Muscle layer of colon (tissue), 2 donors: ENCODE results near the gene MRPS2.
"Not testable (repeated sequence)": the region's sequence is repeated elsewhere in the genome, so short reads cannot be mapped to it uniquely, and the experiment has no call there.

Source experiments
- H3K27ac ChIP-seq: one replicate; pipeline ENCODE4 v1.7.0; 2013; ENCODE audit warnings: low read depth, mild to moderate bottlenecking, low read length, moderate library complexity
- H3K27me3 ChIP-seq, 2 donors: one replicate each; pipeline ENCODE4 v1.7.0; 2013; ENCODE audit warnings: low read length in 2 of 2, mild to moderate bottlenecking in 2 of 2; ENCODE audit not compliant: insufficient read depth in 2 of 2, control insufficient read depth in 1 of 2
- H3K36me3 ChIP-seq: one replicate; pipeline ENCODE4 v1.7.0; 2013; ENCODE audit warnings: mild to moderate bottlenecking, low read length; ENCODE audit not compliant: insufficient read depth
- H3K4me1 ChIP-seq: one replicate; pipeline ENCODE4 v1.7.0; 2013; ENCODE audit warnings: mild to moderate bottlenecking, low read length; ENCODE audit not compliant: insufficient read depth
- H3K4me3 ChIP-seq, 2 donors: one replicate each; pipeline ENCODE4 v1.7.0; 2013; ENCODE audit warnings: low read length in 2 of 2, low read depth in 1 of 2, mild to moderate bottlenecking in 1 of 2, moderate library complexity in 1 of 2
- H3K9ac ChIP-seq: one replicate; pipeline ENCODE4 v1.7.0; 2013; ENCODE audit warnings: low read length
- H3K9me3 ChIP-seq: one replicate; pipeline ENCODE4 v1.7.0; 2013; ENCODE audit warnings: mild to moderate bottlenecking, low read length
- donor health status: abdominal sarcoma.
- donor health status: Adenocarcinoma of cecum.

Gene MRPS2

DNA sequence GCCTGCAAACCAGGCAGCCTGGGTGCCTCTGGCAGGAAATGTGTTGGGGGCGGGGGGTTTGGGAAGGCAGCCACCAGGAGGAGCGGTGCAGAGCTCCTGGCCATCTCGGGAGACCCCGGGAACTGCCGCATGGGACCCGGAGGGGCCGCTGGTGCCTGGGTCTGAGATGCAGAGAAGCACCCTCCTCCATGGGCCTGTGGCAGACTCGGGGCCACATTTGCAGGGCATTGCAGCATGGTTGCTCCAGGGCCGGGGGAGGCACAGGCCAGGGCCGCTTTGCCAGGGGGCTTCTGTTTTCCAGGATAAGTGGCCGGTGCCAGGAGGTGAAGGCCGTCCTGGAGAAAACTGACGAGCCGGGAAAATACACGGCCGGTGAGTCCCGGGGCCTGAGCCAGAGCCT lies 22.4 kb downstream of the MRPS2 start:
- no peaks in the 10 kb centered on the region for H3K4me1 ChIP-seq
- H3K9ac ChIP-seq = no peak overlapping the region
- no peak overlapping the region for H3K4me3 ChIP-seq
- no peak overlapping the region for H3K27ac ChIP-seq
- H3K36me3 ChIP-seq = no peaks in the 10 kb centered on the region
- no peaks in the 10 kb centered on the region for H3K9me3 ChIP-seq
- peaks cover 0 to 25% of the 10 kb centered on the region in 2 donors for H3K27me3 ChIP-seq

DNA sequence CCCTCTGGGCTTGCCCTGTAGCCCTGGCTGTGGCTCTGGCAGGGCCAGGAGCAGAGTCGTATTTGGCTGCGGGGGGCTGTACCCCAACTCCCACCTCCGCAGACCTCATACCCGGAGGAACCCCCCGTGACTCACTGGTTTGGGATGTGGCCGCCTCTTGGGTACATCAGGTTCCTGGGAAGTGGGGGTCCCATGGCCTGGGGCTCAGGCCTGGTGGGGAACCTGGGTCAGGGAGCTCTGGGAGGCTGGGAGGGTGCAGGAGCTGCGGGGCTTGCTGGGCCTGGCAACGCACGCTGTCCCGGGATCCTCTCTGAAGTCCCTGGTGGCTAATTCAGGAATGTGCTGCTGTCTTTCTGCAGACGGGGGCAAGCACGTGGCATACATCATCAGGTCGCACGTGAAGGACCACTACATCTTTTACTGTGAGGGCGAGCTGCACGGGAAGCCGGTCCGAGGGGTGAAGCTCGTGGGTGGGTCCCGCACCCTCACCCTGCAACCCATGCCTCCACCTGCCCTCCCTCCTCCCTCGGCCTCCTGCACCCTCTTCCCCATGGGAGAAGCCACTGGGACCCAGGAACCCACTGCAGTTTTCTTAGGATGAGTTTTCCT lies 23.1 kb downstream of the MRPS2 start:
- H3K9ac ChIP-seq = no peak overlapping the region
- no peak overlapping the region for H3K4me3 ChIP-seq
- no peaks in the 10 kb centered on the region for H3K9me3 ChIP-seq
- H3K36me3 ChIP-seq = no peaks in the 10 kb centered on the region
- no peaks in the 10 kb centered on the region for H3K4me1 ChIP-seq
- no peak overlapping the region for H3K27ac ChIP-seq
- H3K27me3 ChIP-seq = peaks cover 0 to 25% of the 10 kb centered on the region in 2 donors

DNA sequence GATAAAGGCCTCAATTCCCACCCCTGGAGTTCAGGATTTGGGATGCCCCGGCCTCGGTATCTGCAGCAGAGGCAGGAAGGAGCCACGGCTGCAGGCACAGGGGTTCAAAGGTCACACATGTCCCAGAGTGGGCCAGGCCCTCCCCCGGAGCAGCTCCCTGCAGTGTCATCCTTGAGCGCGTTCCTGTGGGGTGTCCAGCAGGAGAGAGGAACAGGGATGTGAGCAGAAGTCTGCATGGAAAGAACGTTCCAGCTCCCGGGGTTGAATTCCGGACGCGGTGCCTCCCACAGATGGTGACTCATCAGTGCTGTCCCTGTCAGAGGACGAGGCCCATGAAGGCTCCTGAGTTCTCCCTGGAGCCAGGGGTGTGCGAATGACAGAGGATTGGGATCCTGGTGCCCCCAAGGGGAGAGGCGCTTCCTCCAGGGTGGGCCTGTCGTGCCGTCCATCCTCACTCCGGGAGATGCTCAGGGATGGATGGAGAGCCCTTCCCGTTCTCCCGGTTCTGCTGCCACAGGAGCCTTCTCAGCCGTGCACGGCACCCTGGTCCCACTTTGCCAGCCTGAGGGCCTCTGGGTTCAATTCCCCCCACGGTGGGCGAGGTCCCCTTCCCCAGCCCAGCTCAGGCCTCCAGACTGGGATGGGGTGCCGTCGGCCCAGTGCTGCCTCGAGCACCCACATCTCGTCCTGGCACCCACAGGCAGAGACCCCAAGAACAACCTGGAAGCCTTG lies 23.8 kb downstream of the MRPS2 start:
- H3K27me3 ChIP-seq = peaks cover 0 to 25% of the 10 kb centered on the region in 2 donors
- no peak overlapping the region for H3K27ac ChIP-seq
- H3K9me3 ChIP-seq = no peaks in the 10 kb centered on the region
- H3K9ac ChIP-seq = no peak overlapping the region
- H3K4me3 ChIP-seq = no peak overlapping the region
- no peaks in the 10 kb centered on the region for H3K36me3 ChIP-seq
- H3K4me1 ChIP-seq = no peaks in the 10 kb centered on the region

DNA sequence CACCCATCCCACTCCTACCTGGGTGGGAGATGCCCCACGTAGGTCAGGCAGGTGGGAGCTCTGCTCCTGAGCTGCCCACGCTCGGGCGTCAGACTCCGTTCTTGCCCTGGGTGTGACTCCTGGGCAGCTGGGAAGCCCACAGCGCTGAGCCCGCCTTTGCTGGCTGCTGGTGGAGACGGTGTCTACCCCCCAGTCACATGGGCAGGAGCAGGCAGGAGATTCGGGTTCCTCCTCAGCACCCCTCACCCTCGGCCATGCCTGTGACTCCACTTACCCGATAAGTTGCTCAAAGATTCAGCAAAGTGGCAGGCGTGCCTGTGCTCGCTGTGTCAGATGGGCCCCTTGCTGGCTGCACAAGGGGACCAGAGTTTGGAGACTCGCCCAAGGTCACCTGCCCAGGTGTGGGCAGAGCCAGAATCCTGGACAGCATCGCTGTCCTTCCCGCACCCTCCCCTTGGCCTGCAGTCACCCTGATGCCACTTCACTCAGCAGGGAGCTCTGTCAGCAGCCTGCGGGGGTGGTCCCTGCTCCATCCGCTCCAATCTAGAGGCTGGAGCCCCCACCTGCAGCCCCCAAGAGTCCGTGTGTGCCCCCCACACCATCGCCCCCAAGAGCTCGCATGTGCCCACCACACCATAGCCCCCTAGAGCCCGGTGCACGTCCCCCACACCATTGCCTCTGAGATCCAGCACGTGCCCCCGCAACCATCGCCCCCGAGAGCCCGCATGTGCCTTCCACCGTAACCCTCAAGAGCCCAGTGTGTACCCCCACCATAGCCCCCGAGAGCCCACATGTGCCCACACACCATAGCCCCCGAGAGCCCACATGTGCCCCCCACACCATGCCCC lies 25.0 kb downstream of the MRPS2 start:
- H3K27ac ChIP-seq = no peak overlapping the region
- no peak overlapping the region for H3K9ac ChIP-seq
- no peaks in the 10 kb centered on the region for H3K4me1 ChIP-seq
- H3K36me3 ChIP-seq = no peaks in the 10 kb centered on the region
- H3K4me3 ChIP-seq = no peak overlapping the region
- H3K9me3 ChIP-seq = no peaks in the 10 kb centered on the region
- peaks cover 0 to 25% of the 10 kb centered on the region in 2 donors for H3K27me3 ChIP-seq

DNA sequence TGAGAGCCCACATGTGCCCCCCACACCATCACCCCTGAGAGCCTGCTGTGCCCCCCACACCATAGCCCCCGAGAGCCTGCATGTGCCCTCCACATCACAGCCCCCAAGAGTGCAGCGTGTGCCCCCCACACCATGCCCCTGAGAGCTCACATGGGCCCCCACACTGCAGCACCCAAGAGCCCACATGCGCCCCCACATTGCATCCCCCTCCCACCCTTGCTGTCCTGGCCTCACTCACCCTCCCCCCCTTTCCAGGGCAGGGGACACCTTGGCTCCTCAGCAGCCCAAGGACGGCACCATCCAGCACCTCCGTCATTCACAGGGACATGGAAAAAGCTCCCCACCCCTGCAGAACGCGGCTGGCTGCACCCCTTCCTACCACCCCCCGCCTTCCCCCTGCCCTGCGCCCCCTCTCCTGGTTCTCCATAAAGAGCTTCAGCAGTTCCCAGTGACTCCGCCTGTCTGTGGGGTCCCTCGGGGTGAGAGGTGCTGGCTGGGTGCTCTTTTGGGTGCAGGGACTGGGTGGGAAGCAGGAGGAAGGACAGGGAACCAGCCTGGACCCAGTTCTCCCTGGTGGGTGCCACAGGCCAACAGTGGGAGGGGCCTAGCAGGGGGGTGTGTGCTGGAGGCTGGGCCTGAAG lies 25.7 kb downstream of the MRPS2 start:
- H3K9me3 ChIP-seq = no peaks in the 10 kb centered on the region
- no peak overlapping the region for H3K4me3 ChIP-seq
- no peaks in the 10 kb centered on the region for H3K36me3 ChIP-seq
- H3K9ac ChIP-seq = no peak overlapping the region
- no peaks in the 10 kb centered on the region for H3K4me1 ChIP-seq
- H3K27me3 ChIP-seq = peaks cover 0 to 22% of the 10 kb centered on the region in 2 donors
- no peak overlapping the region for H3K27ac ChIP-seq

DNA sequence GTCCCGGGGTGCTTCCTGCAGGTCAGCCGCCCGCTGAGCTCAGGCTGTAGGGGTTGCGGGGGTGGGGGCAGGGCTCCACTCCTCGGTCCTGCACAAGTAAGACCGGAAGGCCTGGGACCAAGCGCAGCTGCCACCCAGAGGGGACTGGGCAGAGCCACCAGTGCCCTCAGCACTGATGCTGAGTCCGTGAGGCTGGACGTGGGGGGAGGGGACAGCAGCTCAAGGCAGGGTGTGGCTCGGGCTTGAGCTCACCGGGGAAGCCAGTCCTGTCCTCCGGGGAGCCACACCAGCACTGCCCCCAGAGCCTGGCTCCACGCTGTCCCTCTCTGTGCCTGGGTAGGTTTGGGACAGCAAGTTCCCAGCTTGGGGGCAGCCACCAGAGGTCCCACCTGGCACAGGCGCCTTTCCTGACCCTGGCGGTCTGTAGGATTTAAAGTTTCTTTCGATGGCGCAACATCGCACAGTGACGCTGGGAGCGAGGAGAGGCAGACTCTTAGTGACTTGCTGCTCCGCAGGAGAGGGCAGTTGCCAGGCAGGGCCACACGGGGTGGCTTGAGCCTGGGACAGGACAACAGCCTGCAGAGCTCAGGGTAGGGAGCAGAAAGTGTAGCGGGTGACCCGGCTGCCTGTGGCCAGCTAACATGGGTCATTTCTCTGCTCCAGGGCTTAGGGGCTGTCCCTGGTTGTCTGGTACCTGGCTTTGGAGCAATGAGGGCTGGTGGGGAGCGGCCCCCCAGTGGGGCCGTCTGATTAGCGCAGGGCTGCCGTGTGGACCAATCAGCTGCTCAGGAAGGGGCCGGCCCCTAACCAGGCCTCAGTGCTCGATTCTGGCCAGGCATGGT lies 26.5 kb downstream of the MRPS2 start:
- Histone ChIP-seq H3K36me3 (no peaks in the 10 kb centered on the region), H3K9ac (no peak overlapping the region), H3K27ac (no peak overlapping the region), H3K4me1 (no peaks in the 10 kb centered on the region), H3K9me3 (no peaks in the 10 kb centered on the region), H3K4me3 (no peak overlapping the region), H3K27me3 (peaks cover 0 to 20% of the 10 kb centered on the region in 2 donors)

DNA sequence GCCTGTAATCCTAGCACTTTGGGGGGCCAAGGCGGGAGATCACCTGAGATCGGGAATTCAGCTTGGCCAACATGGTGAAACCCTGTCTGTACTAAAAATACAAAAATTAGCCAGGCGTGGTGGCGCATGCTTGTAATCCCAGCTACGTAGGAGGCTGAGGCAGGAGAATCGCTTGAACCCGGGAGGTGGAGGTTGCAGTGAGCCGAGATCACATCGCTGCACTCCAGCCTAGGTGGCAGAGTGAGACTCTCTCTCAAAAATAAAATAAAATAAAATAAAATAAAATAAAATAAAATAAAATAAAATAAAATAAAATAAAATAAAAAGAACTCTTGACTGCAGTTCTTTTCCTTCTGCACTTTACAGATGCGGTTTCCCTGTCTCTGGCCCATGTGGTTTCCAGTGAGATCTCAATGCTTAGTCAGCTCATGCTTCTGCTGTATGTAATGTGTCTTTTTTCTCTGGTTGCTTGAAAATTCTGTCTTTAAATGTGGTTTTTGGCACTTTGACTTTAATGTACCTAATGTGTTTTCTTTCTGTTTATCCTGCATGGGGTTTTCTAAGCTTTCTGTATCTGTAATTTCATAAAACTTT lies 28.5 kb downstream of the MRPS2 start:
- not testable (repeated sequence) for H3K9me3 ChIP-seq, H3K4me3 ChIP-seq, H3K27ac ChIP-seq, H3K36me3 ChIP-seq, H3K4me1 ChIP-seq, H3K9ac ChIP-seq
- H3K27me3 ChIP-seq = peaks cover 0 to 15% of the 10 kb centered on the region in 2 donors

DNA sequence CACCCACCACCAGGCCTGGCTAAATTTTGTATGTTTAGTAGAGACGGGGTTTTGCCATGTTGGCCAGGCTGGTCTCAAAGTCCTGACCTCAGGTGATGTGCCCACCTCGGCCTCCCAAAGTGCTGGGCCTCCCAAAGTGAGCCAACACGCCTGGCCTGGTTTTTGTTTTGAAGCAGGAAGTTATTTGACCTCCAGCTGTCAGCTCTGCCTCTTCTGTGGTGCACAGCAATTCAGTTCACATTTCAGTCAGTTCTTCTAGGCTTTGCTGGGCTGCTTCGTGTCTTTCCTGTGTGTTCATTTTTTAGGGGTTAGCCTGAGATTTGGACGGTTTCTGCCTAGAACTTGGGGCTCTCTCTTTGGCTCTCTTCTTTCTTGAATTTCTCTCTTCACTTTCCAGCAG lies 29.7 kb downstream of the MRPS2 start:
- Histone ChIP-seq H3K27me3 (peaks cover 0 to 5% of the 10 kb centered on the region in 2 donors), H3K36me3 (no peaks in the 10 kb centered on the region), H3K27ac (no peak overlapping the region), H3K9ac (no peak overlapping the region), H3K4me3 (no peak overlapping the region), H3K9me3 (no peaks in the 10 kb centered on the region), H3K4me1 (no peaks in the 10 kb centered on the region)

DNA sequence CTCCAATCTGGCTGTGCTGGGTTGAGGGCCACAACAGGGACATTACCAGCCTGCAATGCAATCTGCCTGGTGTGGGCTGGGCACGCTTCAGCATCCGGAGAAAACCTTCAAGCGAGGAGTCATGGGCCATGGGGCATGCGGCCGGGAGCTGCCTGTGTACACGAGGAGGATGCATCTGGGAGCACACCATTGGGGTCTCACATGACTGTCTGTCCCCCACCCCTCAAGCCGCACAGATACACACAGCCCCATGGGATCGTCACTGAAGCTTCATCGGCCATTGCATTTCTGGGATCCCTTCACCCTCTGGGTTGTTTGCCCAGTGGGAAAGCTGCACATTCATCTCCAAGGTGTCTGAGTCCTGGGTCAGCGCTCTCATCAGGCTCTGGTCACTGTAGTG lies 30.6 kb downstream of the MRPS2 start:
- Histone ChIP-seq H3K27ac (no peak overlapping the region), H3K27me3 (no peaks in the 10 kb centered on the region), H3K4me1 (no peaks in the 10 kb centered on the region), H3K4me3 (no peak overlapping the region), H3K9ac (no peak overlapping the region), H3K36me3 (no peaks in the 10 kb centered on the region), H3K9me3 (no peaks in the 10 kb centered on the region)

DNA sequence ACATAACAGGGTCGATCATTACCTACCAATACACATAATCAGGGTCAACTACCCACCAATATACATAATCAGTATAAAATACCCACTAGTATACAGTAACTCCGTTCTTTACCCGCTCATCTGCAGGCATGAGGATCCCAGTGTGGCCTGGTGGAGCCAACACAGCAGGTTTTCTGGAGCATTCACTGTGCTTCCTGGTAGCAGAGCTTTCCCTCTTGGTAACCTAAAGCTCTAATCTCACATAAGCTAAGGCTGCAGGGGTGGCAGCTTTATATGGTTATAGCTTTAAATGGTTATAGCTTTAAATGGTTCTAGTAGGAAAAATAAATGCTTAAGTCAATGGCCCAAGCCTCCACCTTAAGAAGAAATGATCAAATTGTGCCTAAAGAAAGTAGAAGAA lies 32.6 kb downstream of the MRPS2 start:
- H3K4me1 ChIP-seq = no peaks in the 10 kb centered on the region
- no peaks in the 10 kb centered on the region for H3K27me3 ChIP-seq
- H3K36me3 ChIP-seq = no peaks in the 10 kb centered on the region
- H3K9ac ChIP-seq = no peak overlapping the region
- no peak overlapping the region for H3K4me3 ChIP-seq
- H3K27ac ChIP-seq = no peak overlapping the region
- H3K9me3 ChIP-seq = no peaks in the 10 kb centered on the region
